ENCODE data around the gene PRKCH.

The PRKCH gene

GRCh38 chr14:61368114-61368710, 46.8 kb downstream of the PRKCH start:
- peak; percentile 52 to 60 for DNase-seq

DNA sequence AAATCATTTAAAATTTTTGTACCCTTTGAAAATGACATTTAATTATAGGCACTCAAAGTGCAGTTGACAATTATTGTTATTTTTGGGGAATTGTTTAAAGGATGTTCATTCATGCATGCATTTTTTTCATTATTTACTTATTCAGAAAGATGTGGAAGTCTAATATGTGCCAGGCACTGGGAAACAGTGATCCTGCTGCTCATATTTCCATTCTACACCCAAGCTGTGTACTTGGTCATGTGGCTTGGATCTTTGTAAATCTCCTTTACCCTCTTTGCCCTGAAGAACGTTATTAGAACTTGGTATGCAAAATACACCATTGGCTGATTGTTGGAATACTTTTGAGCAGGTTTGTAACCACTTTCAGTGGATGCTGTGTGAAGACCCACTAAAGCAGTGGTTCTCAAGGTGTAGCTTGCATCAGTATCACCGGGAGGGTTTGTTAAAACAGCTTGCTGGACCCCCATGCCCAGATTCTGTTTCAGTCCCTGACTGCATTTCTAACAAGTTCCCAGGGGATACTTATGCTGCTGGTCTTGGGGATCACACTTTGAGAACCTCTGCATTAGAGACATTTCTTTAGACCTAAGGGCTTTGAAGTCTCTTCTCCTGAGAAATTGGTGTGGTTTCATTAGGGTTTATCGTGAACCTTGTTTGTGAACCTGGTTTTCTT, 47.5 kb downstream of the PRKCH start:
- DNase-seq = no peak

GRCh38 chr14:61369454-61369810, 48.1 kb downstream of the PRKCH start:
- DNase-seq = no peak

DNA sequence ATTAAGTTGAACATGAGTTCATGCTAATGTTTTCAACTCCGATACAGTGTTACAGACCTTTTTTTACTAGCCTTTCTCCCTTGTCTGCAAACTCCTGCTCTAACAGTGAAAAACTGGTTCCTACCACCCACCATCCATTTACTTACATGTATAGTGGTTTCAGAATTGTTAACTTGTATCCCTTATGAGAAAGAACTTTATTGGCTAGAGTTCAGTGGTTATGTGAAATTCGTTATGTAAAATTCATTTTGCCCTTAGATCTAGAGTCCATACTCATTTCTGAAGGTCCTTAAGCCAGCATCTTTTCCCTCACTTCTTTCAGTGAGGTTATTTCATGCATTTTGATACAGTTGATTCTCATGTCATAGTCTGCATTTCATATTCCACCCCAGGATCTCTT, 51.0 kb downstream of the PRKCH start:
- no peak for DNase-seq

- DNase-seq = no peak
Measured at GRCh38 chr14:61372842-61373555, 51.6 kb downstream of the PRKCH start.

- DNase-seq = no peak
Measured at GRCh38 chr14:61374284-61374683, 52.9 kb downstream of the PRKCH start.

GRCh38 chr14:61375218-61375617, 53.8 kb downstream of the PRKCH start:
- no peak for DNase-seq

- DNase-seq = no peak
Measured at GRCh38 chr14:61376314-61376713, 54.9 kb downstream of the PRKCH start.

- no peak for DNase-seq
Measured at GRCh38 chr14:61377749-61378148, 56.4 kb downstream of the PRKCH start.

DNA sequence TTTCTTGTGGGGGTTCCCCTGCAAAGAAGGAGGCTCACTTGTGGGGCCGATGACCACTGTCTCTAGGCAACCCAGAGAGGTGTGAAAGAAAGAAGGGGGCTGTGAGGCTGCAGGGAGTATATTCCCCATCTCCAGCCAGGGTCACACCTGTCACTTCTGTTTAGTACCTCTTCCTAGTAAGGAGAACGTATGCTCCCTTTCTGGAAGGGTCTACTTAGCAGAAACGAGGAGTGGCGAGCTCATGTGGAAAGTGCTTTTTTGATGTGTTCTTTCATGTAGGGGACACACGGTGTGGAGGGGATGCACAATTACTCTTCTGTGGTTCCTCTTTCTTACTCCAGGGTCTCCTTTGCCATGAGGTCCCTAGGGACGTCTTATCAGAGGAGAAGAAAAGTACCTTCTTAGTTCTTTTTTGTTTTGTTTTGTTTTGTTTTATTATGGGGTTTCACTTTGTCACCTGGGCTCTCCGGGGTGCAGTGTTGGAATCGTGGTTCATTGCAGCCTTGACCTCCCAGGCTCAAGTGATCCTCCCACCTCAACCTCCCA, 58.3 kb downstream of the PRKCH start:
- no peak for DNase-seq

DNA sequence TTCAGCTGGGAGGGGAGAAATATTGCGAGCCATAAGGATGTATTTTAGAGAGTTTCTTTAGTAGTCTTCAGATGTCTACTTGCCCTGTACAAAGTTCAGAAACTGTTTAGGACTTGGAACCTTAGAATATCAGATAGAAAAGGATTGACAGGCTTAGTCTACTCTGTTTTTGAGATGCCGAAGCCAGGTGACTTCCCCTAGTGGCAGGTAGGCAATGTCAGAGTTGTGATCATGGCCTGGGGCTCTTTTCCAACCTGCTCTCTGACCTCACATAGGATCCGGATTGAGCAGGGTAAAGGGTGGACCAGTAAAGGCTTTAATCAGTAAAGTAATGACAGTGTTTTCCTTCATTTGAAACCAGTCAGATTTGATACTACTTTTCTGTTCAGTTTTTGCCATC, 59.6 kb downstream of the PRKCH start:
- DNase-seq = no peak

DNA sequence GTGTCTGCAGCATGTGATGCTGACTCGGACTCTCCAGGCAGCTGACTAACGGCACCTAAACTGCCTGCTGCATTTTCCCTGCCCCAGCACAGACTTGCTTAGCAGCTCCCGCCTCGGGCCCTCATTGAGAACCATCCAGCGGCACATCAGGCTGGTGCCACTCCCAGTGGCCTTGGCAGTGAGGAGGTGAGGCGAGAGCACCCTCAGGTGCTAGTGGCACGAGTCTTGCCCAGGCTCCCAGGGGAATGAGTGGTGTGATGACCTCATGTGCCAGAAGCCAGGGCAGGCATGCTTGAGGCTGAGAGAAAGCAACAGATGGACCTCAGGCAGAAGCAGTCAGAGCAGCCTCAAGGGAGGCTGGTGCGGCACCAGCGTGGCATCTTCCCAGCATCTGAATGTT, 60.2 kb downstream of the PRKCH start:
- DNase-seq = no peak

GRCh38 chr14:61382842-61383241, 61.5 kb downstream of the PRKCH start:
- no peak for DNase-seq

GRCh38 chr14:61385002-61385685, 63.8 kb downstream of the PRKCH start:
- no peak for DNase-seq

- DNase-seq = no peak
Measured at GRCh38 chr14:61386173-61386772, 64.9 kb downstream of the PRKCH start.

GRCh38 chr14:61387076-61387475, 65.7 kb downstream of the PRKCH start:
- DNase-seq = no peak

GRCh38 chr14:61388173-61388975, 67.0 kb downstream of the PRKCH start:
- peak; percentile 29 to 59 for DNase-seq

DNA sequence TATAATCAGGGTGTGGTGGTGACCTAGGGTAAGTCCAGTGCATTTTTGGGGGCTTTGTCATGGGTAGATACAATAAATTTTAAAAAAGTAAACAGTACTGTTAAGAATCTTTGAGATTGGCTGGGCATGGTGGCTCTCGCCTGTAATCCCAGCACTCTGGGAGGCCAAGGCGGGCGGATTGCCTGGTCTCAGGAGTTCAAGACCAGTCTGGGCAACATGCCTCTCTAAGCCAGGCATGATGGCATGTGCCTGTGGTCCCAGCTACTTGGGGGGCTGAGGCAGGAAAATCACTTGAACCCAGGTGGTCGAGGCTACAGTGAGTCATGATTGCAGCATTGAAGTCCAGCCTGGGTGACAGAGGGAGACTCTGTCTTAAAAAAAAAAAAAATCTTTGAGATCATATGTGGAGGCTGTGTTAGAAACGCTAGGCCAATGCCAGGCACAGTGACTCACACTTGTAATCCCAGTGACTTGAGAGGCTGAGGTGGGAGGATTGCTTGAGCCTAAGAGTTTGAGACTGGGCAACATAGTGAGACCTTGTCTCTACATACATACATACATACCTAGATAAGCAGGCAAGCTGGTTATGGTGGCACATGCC, 67.7 kb downstream of the PRKCH start:
- DNase-seq = peak in 1 of 2 donors; percentile 34

- DNase-seq = no peak
Measured at GRCh38 chr14:61391119-61391518, 69.7 kb downstream of the PRKCH start.

DNA sequence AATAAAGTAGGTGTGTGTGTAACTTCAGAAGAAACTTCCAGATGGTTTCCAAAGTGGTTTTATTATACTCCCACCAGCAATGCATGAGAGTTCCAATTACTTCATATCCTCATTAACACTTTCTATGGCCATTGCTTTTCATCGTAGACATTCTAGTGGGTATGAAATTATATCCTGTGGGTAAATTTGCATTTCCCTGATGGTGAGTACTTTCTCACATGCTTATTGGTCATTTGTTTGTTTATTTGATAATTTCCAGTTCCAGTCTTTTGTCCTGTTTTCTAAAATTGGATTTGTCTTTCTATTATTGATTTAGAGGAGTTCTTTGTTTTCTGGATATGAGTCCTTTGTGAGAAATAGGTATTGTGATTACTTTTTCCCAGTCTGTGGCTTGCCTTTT, 70.9 kb downstream of the PRKCH start:
- no peak for DNase-seq

- DNase-seq = no peak
Measured at GRCh38 chr14:61394542-61394941, 73.2 kb downstream of the PRKCH start.
